ENCODE data around the gene APOA4.
"Not testable (repeated sequence)": the region's sequence is repeated elsewhere in the genome, so short reads cannot be mapped to it uniquely, and the experiment has no call there.

The APOA4 gene

DNA sequence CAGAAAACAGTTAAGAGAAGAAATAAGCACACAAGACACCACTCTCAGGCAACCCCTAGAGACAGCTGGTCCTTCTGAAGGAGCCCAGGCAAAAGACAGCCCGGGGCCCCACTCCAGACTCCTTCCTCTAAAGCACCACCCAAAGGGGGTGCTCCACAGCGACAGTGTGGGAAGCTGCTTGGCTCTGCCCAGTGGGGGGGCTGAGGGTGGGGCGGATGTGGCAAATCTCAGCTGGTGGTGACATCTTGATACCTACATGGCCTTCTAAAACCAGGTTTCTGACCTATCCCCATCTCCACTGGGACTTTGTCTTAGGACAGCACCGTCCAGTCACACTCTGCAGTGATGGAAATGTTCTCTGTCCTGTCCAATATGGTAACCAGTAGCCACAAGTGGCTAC, 24.5 kb upstream of the APOA4 start:
- FAIRE-seq = no peak

DNA sequence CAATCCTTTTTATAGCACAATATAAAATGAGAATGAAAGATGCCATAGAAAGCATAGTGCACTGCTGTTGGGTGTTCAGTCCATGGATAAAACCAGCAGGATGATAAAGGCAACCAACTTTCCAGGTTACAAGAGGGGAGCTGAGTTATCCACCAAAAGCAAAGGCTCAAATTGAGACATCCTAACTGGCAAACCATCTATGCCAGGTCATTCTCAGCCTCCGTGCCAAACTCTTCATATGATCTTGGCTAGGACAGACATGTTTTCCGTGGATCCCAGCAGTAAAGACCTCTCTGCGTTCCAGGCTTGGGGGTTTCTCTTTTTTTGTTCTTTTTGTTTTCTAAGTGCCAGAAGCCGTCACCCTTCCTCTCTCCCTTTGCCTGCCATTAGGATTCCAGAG, 21.6 kb upstream of the APOA4 start:
- no peak for FAIRE-seq

GRCh38 chr11:116843661-116844060, 20.6 kb upstream of the APOA4 start:
- no peak for FAIRE-seq

- no peak for FAIRE-seq
Observed at GRCh38 chr11:116842909-116843308, 19.8 kb upstream of the APOA4 start.

DNA sequence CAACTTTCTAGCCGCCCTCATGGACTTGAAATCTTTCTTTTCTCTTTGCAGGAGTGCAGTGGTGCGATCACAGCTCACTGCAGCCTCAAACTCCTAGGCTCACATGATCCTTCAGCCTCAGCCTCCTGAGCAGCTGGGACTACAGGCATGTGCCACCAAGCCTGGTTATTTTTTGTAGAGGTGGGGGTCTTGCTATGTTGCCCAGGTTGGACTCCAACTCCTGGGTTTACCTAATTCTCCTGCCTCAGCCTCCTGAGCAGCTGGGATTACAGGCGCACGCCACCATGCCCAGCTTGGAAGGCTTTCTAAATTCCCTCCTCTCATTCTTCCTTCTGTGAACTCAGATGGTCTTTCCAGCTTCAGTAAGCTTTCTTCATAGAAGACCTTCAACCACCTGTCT, 19.0 kb upstream of the APOA4 start:
- FAIRE-seq = no peak

GRCh38 chr11:116840746-116841296, 17.7 kb upstream of the APOA4 start:
- FAIRE-seq = no peak

DNA sequence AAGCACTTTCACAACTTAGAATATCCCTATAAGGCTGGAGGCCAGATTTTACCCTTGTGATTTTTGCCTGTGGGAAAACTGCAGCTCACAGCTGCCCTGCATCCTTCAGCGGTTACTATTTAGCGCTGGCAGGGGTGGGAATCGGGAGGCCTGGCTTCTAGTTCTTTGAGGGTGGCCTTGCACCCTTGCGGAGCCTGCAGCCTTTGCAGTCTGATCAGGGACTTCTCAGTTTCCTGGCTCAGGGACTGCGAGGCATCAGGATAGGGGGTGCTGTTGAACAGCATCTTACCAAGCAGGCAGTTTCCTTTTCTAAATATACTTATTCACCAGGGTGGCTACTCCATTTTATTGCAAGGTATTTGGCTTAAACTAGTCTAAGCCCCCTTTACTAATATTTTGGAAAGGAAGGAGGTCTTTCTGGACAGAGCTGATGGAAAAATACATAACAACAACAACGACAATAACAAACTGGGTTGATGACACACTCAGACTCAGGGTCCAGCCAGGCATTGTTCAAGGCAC, 17.2 kb upstream of the APOA4 start:
- no peak for FAIRE-seq

DNA sequence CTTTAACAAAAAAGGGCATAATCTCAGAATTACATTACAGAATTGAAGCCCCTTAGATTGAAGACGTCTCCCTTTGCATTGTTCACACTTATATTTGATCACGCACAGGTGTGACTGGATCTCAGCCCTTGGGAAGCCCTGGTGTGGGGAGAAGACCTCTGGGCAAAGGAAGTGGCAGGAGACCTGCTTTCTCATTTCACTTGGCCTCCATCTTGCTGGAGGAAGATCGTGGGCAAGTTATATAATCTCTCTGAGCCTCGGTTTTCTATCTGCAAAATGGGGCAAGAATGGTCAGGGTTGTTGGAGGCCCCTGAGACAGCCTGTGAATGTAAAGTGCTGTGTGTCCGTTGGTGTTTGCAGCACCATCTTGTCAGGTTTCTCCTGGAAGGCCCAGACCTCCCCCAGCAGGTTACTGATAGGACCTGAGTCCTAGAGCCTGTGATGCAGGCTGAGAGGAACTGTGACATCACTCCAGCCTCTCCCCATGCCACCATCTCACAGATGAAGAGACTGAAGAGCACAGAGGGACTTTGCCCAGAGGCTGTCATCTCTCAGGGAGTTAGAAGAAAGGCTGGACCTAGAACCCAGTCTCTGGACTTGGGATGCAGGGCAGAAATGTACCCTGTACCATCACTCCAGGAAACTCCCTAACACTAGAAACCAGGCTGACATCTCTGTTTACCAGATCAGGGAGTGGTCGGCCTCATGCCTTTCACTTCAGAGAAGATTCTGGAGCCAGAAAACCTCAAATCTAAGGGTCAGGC, 15.4 kb upstream of the APOA4 start:
- FAIRE-seq = no peak

DNA sequence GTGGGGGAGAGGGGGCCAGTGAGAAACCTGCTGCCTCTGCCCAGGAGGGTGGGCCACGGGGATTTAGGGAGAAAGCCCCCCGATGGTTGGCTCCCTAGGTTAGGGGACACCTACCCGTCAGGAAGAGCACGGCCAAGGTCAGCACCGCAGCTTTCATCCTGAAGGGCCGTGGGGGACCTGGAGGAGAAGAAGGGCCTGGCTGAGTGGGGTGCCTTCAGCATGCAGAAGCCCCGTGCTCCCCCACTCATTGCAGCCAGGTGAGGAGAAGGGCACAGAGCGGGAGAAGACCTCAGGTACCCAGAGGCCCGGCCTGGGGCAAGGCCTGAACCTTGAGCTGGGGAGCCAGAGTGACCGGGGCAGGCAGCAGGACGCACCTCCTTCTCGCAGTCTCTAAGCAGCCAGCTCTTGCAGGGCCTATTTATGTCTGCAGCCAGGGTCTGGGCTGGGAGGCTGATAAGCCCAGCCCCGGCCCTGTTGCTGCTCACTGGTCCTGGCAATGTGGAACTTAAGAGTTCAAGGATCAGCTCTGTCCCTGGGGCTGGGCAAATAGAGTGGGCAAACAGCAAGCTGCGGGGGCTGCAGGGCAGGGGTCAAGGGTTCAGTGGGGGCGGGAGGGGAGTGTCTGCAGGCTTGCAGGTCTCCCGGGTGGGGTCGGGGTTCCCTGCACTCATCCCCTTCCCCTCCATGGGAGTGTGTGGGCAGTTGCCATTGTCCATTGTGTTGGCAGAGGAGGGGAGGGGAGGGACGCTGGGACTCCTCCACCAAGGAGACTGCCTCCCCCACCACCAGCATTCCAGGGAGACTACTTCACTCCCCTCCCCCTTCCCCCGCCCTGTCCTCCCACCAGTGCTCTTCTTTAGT, 14.4 kb upstream of the APOA4 start, which contains the start of gene APOA1:
Gene APOA1 (minus strand): TSS at position 392 of the 861 bp plus-strand sequence. CDS start 235 bp downstream, at position 157.
- FAIRE-seq = no peak

DNA sequence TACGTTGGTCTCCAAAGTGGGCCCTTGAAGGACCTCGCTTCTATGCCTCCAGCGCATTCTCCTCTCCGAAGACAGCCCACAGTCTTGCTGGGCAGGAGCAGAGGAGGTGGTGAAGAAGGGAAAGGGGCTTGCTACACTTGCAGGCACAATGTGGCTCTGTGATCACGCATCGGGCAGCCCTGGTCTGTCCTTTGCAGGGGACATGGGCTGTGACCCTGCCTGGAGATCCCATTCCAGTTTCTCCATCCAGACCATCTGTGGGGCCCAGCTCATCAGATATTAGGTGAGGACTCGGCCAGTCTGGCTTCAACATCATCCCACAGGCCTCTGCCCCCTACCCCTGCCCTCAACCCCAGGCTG, 13.5 kb upstream of the APOA4 start:
- FAIRE-seq = no peak

GRCh38 chr11:116835791-116836631, 12.9 kb upstream of the APOA4 start:
- no peak for FAIRE-seq

DNA sequence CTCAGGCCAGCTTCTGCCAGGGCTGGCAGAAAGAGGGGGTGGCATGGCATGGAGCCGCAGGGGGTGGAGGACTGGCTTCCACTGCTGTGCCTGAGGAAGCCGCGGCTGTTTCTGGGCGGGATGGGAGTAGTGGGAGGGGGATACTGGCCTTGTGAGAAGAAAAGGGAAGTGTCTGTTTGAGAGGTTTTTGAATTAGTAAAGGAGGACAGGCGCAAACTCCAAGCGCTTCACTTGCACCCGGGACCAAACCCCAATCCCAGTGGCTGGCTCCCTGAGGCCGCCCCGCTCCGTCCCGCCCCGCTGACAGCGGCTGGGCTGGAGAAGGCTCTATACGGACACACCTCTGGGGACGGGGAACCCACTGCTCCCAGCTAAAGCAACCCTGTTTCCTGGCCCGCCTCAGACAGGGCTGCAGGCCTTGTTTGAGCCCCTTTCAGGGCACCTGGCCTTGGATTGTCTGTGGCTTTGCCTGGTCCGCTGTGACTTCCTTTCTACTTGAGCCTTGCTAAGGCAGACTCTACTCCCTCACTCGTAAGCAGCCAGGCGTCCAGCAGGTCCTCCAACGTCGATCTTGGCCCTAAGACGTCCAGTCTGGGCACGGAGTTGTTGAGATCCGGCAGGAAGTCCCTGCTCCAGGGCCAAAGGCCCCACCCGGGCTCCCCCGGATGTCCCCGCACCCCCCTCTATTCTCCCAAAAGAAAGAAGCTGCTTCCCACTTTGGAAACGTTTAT, 12.1 kb upstream of the APOA4 start:
- FAIRE-seq = no peak

DNA sequence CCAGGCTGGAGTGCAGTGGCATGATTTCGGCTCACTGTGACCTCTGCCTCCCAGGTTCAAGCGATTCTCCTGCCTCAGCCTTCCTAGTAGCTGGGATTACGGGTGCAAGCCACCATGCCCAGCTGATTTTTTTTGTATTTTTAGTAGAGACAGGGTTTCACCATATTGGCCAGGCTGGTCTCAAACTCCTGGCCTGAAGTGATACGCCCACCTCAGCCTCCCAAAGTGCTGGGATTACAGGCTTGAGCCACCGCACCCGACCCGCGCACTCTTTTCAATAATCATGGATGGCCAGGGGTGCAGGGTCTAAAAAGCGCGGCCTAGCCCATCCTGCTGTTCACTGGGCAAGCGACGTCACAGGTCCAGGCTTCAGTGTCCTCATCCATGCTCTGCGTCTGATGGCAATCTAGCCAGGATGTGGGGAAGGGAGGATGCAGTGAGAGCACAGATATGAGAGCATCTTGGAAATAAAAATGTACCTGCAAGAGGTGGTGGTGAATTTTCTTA, 11.5 kb upstream of the APOA4 start:
- not testable (repeated sequence) for FAIRE-seq

DNA sequence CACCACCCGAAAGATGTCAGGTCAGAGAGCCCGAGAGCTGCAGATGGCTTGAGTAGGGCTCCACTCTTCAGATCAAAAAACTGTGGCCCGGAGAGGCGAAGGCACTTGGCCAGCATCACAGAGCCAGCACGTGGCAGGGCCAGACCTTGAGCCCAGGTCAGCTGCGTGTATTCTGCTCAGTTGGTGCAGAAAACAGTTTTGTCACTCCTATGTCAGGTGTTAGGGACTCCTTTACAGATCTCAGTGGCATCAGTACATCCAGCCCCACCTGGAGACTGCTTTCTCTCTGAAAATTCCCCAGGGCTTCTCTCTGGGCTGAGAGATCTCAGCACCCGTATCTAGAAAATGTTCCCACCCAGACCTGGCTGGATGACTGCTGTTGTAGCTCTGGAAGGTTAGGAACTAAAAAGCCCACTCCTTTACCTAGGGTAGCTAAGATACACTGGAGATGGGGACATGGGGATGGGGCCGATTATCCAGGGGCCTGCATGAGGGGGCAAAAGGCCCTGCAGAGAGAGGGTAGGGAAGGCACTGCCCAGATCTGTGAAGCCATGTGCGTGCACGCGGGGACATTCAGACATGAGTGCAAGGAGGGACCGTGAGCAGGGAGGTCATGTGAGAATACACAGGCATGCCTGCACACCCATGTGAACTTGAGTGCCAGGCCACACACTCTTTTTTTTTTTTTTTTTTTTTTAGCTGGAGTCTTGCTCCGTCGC, 10.9 kb upstream of the APOA4 start:
- FAIRE-seq = no peak

DNA sequence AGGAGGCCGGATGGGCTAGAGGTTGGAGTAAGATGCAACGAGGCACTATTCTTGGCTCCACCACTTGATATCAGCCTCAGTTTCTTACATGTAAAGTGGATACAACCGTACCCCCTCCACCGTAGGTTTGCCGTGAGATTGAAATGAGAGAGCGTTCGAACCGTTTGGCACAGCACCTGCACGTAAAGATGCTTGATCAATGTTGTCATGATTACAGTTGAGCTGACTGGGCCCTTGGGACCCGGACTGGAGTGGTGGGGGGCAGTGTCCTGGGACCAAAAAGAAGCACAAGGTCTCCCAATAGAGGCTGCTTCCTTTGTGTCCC, 10.3 kb upstream of the APOA4 start:
- no peak for FAIRE-seq

DNA sequence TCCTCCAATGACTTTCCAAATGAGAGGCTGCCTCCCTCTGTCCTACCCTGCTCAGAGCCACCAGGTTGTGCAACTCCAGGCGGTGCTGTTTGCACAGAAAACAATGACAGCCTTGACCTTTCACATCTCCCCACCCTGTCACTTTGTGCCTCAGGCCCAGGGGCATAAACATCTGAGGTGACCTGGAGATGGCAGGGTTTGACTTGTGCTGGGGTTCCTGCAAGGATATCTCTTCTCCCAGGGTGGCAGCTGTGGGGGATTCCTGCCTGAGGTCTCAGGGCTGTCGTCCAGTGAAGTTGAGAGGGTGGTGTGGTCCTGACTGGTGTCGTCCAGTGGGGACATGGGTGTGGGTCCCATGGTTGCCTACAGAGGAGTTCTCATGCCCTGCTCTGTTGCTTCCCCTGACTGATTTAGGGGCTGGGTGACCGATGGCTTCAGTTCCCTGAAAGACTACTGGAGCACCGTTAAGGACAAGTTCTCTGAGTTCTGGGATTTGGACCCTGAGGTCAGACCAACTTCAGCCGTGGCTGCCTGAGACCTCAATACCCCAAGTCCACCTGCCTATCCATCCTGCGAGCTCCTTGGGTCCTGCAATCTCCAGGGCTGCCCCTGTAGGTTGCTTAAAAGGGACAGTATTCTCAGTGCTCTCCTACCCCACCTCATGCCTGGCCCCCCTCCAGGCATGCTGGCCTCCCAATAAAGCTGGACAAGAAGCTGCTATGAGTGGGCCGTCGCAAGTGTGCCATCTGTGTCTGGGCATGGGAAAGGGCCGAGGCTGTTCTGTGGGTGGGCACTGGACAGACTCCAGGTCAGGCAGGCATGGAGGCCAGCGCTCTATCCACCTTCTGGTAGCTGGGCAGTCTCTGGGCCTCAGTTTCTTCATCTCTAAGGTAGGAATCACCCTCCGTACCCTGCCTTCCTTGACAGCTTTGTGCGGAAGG, 9.5 kb upstream of the APOA4 start:
- FAIRE-seq = no peak

GRCh38 chr11:116831790-116832349, 8.8 kb upstream of the APOA4 start:
- FAIRE-seq = no peak

DNA sequence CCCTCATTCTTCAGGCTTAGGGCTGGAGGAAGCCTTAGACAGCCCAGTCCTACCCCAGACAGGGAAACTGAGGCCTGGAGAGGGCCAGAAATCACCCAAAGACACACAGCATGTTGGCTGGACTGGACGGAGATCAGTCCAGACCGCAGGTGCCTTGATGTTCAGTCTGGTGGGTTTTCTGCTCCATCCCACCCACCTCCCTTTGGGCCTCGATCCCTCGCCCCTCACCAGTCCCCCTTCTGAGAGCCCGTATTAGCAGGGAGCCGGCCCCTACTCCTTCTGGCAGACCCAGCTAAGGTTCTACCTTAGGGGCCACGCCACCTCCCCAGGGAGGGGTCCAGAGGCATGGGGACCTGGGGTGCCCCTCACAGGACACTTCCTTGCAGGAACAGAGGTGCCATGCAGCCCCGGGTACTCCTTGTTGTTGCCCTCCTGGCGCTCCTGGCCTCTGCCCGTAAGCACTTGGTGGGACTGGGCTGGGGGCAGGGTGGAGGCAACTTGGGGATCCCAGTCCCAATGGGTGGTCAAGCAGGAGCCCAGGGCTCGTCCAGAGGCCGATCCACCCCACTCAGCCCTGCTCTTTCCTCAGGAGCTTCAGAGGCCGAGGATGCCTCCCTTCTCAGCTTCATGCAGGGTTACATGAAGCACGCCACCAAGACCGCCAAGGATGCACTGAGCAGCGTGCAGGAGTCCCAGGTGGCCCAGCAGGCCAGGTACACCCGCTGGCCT, 7.2 kb upstream of the APOA4 start:
- FAIRE-seq = no peak
